ENCODE measurements around the gene NLGN1. TPM values are rescaled to one million over a fixed set of nuclear protein-coding genes. Genes with fewer than 3 reads are reported as not detected.

Gene NLGN1
- total RNA-seq, 1 donor from 2014 or later, result not detected

DNA sequence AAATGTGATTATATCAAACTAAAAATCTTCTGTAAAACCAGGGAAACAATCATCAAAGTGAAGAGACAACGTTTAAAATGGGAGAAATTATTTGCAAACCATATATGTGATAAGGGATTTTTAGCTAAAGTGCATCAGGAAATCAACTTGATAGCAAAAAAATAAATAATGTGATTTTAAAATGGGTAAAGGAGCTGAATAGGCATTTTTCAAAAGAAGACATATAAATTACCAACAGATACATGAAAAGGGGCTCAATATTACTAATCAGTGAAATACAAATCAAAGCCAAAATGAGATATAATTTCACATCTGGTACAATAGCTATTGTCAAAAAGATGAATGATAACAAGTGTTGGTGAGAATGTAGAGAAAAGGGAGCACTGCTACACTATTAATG is 924.0 kb downstream of the NLGN1 start:
- CTCF ChIA-PET, result no interaction called here
- no peak for ATAC-seq (ENCODE audit: low read depth)
- H3K4me3 Mint-ChIP-seq, result no peak overlapping the region
- intact Hi-C loops (cut with micrococcal nuclease), result no loop called here
- DNase-seq, result no peak
- peaks cover 18% of the 10 kb centered on the region for H3K9me3 Mint-ChIP-seq
- H3K4me1 Mint-ChIP-seq, result no peaks in the 10 kb centered on the region
- no peaks in the 10 kb centered on the region for H3K27me3 Mint-ChIP-seq
- POLR2A ChIA-PET, result no interaction called here
- no peak overlapping the region for H3K27ac Mint-ChIP-seq
- H3K36me3 Mint-ChIP-seq (ENCODE audit: low read depth), result no peaks in the 10 kb centered on the region
- TF ChIP-seq, protein P1, sequence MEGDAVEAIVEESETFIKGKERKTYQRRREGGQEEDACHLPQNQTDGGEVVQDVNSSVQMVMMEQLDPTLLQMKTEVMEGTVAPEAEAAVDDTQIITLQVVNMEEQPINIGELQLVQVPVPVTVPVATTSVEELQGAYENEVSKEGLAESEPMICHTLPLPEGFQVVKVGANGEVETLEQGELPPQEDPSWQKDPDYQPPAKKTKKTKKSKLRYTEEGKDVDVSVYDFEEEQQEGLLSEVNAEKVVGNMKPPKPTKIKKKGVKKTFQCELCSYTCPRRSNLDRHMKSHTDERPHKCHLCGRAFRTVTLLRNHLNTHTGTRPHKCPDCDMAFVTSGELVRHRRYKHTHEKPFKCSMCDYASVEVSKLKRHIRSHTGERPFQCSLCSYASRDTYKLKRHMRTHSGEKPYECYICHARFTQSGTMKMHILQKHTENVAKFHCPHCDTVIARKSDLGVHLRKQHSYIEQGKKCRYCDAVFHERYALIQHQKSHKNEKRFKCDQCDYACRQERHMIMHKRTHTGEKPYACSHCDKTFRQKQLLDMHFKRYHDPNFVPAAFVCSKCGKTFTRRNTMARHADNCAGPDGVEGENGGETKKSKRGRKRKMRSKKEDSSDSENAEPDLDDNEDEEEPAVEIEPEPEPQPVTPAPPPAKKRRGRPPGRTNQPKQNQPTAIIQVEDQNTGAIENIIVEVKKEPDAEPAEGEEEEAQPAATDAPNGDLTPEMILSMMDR (IDR thresholded peaks at IDR 0.05), result no peak

DNA sequence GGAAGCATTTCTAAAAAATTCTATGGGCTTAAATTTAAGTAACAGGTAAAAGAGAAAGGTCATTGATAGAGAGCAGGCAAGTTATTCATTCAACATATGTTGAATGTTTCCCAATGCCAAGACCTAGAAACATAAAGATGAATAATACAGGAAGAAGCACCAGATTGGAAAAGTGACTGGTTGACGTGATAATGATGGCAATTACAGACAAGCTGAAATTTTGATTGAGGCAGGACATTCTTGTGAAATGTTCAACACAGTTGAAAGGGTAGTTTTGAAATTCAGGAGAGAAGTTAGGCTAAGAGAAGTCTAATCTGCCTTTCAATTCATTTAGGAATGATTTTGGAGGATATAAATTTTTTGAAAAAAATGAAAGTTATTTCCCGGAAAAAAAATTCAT is 925.2 kb downstream of the NLGN1 start:
- no peak overlapping the region for H3K27ac Mint-ChIP-seq
- intact Hi-C loops (cut with micrococcal nuclease), result no loop called here
- no peaks in the 10 kb centered on the region for H3K27me3 Mint-ChIP-seq
- no peaks in the 10 kb centered on the region for H3K4me1 Mint-ChIP-seq
- H3K4me3 Mint-ChIP-seq, result no peak overlapping the region
- no peak for DNase-seq
- POLR2A ChIA-PET, result no interaction called here
- CTCF ChIA-PET, result no interaction called here
- no peak for ATAC-seq (ENCODE audit: low read depth)
- peaks cover 18% of the 10 kb centered on the region for H3K9me3 Mint-ChIP-seq
- TF ChIP-seq, protein P1 (IDR thresholded peaks at IDR 0.05), result no peak
- no peaks in the 10 kb centered on the region for H3K36me3 Mint-ChIP-seq (ENCODE audit: low read depth)

DNA sequence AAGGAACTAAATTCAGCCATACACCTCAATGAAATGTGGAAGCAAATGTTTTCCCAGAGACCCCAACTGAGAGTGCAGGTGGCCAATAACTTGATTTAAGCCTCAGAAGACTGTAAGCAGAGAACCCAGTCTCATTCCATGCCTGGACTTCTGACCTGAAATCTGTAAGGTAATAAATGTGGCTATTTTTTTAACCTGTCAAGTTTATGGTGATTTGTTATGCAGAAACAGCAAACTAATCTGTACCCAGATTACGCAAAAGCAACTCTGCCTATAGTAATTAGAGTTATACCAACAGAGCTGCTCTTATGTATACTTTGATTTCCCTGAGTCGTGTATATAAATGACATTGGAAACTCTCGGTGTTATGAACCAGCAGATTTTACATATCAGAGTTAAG is 927.6 kb downstream of the NLGN1 start:
- Mint-ChIP-seq H3K9me3 (peaks cover 15% of the 10 kb centered on the region), H3K27ac (no peak overlapping the region), H3K4me1 (no peaks in the 10 kb centered on the region), H3K36me3 (ENCODE audit: low read depth) (no peaks in the 10 kb centered on the region), H3K27me3 (no peaks in the 10 kb centered on the region), H3K4me3 (no peak overlapping the region)
- intact Hi-C loops (cut with micrococcal nuclease), result no loop called here
- ATAC-seq (ENCODE audit: low read depth) (no peak), DNase-seq (no peak)
- CTCF ChIA-PET, result no interaction called here
- POLR2A ChIA-PET, result no interaction called here
- TF ChIP-seq, protein P1 (IDR thresholded peaks at IDR 0.05), result no peak

DNA sequence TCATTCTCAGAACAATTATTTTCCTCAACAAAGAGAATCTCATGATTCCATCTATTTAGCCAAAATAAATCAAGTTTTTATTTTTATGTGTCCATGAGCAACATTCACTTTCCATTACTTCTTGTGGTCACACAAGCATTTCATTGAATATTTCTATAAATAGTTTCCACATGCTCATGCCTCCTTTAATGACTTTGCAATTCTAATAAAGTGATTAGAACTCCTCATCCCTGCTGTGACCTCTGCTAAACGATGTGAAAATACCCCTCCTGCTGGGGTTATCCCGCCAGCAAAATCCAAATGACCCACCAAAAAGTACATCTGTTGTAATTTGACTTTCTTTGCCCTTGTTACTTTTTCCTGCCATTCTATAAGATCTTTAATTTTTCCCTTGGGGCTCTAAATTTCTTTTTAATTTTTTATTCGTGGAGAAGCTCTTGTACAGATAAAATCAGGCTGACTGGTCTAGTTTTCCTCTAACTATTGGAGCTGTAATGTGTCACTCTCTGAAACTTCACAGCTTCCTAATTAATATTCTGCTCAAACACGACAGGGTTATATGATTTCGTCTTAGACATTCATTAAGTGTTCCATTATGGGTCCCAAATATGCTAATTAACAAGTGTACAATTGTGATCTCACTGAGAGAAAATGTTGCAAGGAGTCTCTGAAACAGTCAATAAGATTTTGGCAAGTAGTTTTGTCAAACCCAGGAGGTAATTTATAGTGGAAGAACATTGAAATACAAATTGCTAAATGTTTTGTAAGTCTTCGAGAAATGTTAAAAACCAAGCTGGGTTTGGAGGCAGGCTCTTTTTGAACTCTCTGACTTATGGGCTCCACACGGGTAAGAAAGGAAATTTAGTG is 928.5 kb downstream of the NLGN1 start:
- ATAC-seq (ENCODE audit: low read depth), result no peak
- no peak for DNase-seq
- intact Hi-C loops (cut with micrococcal nuclease), result no loop called here
- Mint-ChIP-seq H3K4me3 (no peak overlapping the region), H3K9me3 (peaks cover 13% of the 10 kb centered on the region), H3K27me3 (no peaks in the 10 kb centered on the region), H3K36me3 (ENCODE audit: low read depth) (no peaks in the 10 kb centered on the region), H3K4me1 (no peaks in the 10 kb centered on the region), H3K27ac (no peak overlapping the region)
- TF ChIP-seq, protein P1 (IDR thresholded peaks at IDR 0.05), result no peak
- CTCF ChIA-PET, result no interaction called here
- POLR2A ChIA-PET, result no interaction called here

DNA sequence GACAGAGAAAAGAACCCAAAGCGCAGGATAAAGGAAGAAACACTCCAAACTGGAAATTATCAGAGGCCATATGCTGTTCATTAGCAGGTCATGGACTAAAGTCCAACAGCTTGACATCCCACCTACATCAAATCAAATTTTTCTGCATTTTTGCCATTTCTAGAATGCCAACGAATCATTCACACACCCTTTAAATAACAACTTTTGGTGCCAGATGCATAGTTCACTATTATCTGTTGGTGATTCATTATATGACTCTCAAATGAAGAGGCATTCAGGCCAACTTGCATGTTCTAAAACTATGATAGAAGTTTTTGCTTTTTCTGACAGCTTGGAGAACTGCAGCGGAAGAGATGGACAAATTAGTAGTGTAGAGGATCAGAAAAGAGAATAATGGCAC is 931.8 kb downstream of the NLGN1 start:
- no peak overlapping the region for H3K4me3 Mint-ChIP-seq
- H3K9me3 Mint-ChIP-seq, result peaks cover 11% of the 10 kb centered on the region
- ATAC-seq (ENCODE audit: low read depth), result no peak
- no peak overlapping the region for H3K27ac Mint-ChIP-seq
- no peak for DNase-seq
- no peaks in the 10 kb centered on the region for H3K4me1 Mint-ChIP-seq
- TF ChIP-seq, protein P1 (IDR thresholded peaks at IDR 0.05), result no peak
- intact Hi-C loops (cut with micrococcal nuclease), result no loop called here
- CTCF ChIA-PET, result no interaction called here
- H3K36me3 Mint-ChIP-seq (ENCODE audit: low read depth), result no peaks in the 10 kb centered on the region
- POLR2A ChIA-PET, result no interaction called here
- no peaks in the 10 kb centered on the region for H3K27me3 Mint-ChIP-seq

Data from activated B cell treated with CpG ODN at 0.5 μM for 24 hours (primary cell).